ENCODE results near the gene C2CD2.
A peak's percentile ranks its signal among the peaks of the same experiment; 100 is the strongest.
"Not testable (repeated sequence)": the region's sequence is repeated elsewhere in the genome, so short reads cannot be mapped to it uniquely, and the experiment has no call there.

Gene C2CD2

GRCh38 chr21:41959697-41960096, 5.9 kb upstream of the C2CD2 start:
- peak overlapping the region; percentile 83 for H3K27ac ChIP-seq

GRCh38 chr21:41958886-41959563, 5.2 kb upstream of the C2CD2 start:
- peak; percentile 52 for DNase-seq (ENCODE audit: low read depth, low spot score)
- H3K27ac ChIP-seq = peak overlapping the region; percentile 83

More at GRCh38 chr21:41959697-41960096, 5.9 kb upstream of the C2CD2 start:
- not testable (repeated sequence) for DNase-seq (ENCODE audit: low read depth, low spot score)

GRCh38 chr21:41957991-41958766, 4.4 kb upstream of the C2CD2 start:
- DNase-seq (ENCODE audit: low read depth, low spot score) = no peak
- peak overlapping the region; percentile 83 for H3K27ac ChIP-seq

GRCh38 chr21:41956926-41957729, 3.3 kb upstream of the C2CD2 start:
- peak overlapping the region; percentile 83 for H3K27ac ChIP-seq
- DNase-seq (ENCODE audit: low read depth, low spot score) = no peak

GRCh38 chr21:41955516-41955915, 1.7 kb upstream of the C2CD2 start:
- no peak for DNase-seq (ENCODE audit: low read depth, low spot score)
- H3K27ac ChIP-seq = peak overlapping the region; percentile 83

GRCh38 chr21:41954654-41955499, 1.1 kb upstream of the C2CD2 start:
- DNase-seq (ENCODE audit: low read depth, low spot score) = no peak

GRCh38 chr21:41953249-41953830, 478 bp downstream of the C2CD2 start:
- peak overlapping the region; percentile 30 for H3K27ac ChIP-seq
- DNase-seq (ENCODE audit: low read depth, low spot score) = no peak

More at GRCh38 chr21:41954654-41955499, 1.1 kb upstream of the C2CD2 start:
- peak overlapping the region; percentile 83 for H3K27ac ChIP-seq

GRCh38 chr21:41952568-41953248, 1.1 kb downstream of the C2CD2 start:
- peak overlapping the region; percentile 30 for H3K27ac ChIP-seq

GRCh38 chr21:41951876-41952567, 1.8 kb downstream of the C2CD2 start:
- no peak for DNase-seq (ENCODE audit: low read depth, low spot score)
- H3K27ac ChIP-seq = no peak overlapping the region

More at GRCh38 chr21:41952568-41953248, 1.1 kb downstream of the C2CD2 start:
- no peak for DNase-seq (ENCODE audit: low read depth, low spot score)

- no peak for DNase-seq (ENCODE audit: low read depth, low spot score)
- H3K27ac ChIP-seq = no peak overlapping the region
These were observed 2.9 kb downstream of the C2CD2 start for GRCh38 chr21:41950941-41951351.

GRCh38 chr21:41949631-41950030, 4.2 kb downstream of the C2CD2 start:
- not testable (repeated sequence) for DNase-seq (ENCODE audit: low read depth, low spot score)

GRCh38 chr21:41948901-41949300, 4.9 kb downstream of the C2CD2 start:
- no peak for DNase-seq (ENCODE audit: low read depth, low spot score)
- H3K27ac ChIP-seq = no peak overlapping the region

More at GRCh38 chr21:41949631-41950030, 4.2 kb downstream of the C2CD2 start:
- H3K27ac ChIP-seq = not testable (repeated sequence)

GRCh38 chr21:41948078-41948895, 5.5 kb downstream of the C2CD2 start:
- no peak for DNase-seq (ENCODE audit: low read depth, low spot score)
- no peak overlapping the region for H3K27ac ChIP-seq

- no peak overlapping the region for H3K27ac ChIP-seq
- no peak for DNase-seq (ENCODE audit: low read depth, low spot score)
These were observed 7.8 kb downstream of the C2CD2 start for GRCh38 chr21:41945982-41946381.

- H3K27ac ChIP-seq = no peak overlapping the region
- no peak for DNase-seq (ENCODE audit: low read depth, low spot score)
These were observed 10.0 kb downstream of the C2CD2 start for GRCh38 chr21:41943851-41944250.

- no peak for DNase-seq (ENCODE audit: low read depth, low spot score)
- H3K27ac ChIP-seq = no peak overlapping the region
These were observed 11.4 kb downstream of the C2CD2 start for GRCh38 chr21:41942457-41942856.

GRCh38 chr21:41941941-41942340, 11.9 kb downstream of the C2CD2 start:
- H3K27ac ChIP-seq = no peak overlapping the region
- no peak for DNase-seq (ENCODE audit: low read depth, low spot score)
